Loucy (cell line): ENCODE results near the gene SCCPDH.

Source experiments
- H2AFZ ChIP-seq: fragments of 200-600 bp; sonication (generic); 2 replicates; pipeline ENCODE4 v1.6.0; 2016; ENCODE audit warnings: antibody characterized with exemption, mild to moderate bottlenecking, low read length, moderate library complexity
- H3F3A ChIP-seq: fragments of 200-600 bp; 2 replicates; pipeline ENCODE4 v1.6.0; 2016; ENCODE audit warnings: antibody characterized with exemption, low read depth, mild to moderate bottlenecking
- H3K27me3 ChIP-seq: fragments of 200-600 bp; sonication (generic); 2 replicates; pipeline ENCODE4 v1.6.1; 2014; ENCODE audit warnings: low read length, mild to moderate bottlenecking; ENCODE audit not compliant: insufficient read depth, poor library complexity, severe bottlenecking
- H3K36me3 ChIP-seq: fragments of 200-600 bp; sonication (generic); 2 replicates; pipeline ENCODE4 v1.6.1; 2016; ENCODE audit warnings: low read length; ENCODE audit not compliant: insufficient read depth
- H3K4me1 ChIP-seq: fragments of 200-600 bp; sonication (generic); 2 replicates; pipeline ENCODE4 v1.5.1; 2014; ENCODE audit warnings: low read length, mild to moderate bottlenecking; ENCODE audit not compliant: insufficient read depth, poor library complexity, severe bottlenecking
- H3K4me2 ChIP-seq: fragments of 200-600 bp; sonication (generic); 2 replicates; pipeline ENCODE4 v1.6.0; 2014; ENCODE audit warnings: antibody characterized with exemption, low read length, low read depth, mild to moderate bottlenecking; ENCODE audit not compliant: poor library complexity, severe bottlenecking
- H3K4me3 ChIP-seq: fragments of 200-600 bp; sonication (generic); 2 replicates; pipeline ENCODE4 v1.5.1; 2014; ENCODE audit warnings: low read length, mild to moderate bottlenecking, mixed read lengths; ENCODE audit not compliant: poor library complexity, severe bottlenecking
- H3K79me2 ChIP-seq: fragments of 200-600 bp; sonication (generic); 2 replicates; pipeline ENCODE4 v1.6.1; 2014; ENCODE audit warnings: low read length; ENCODE audit not compliant: insufficient read depth
- H3K9ac ChIP-seq: fragments of 200-600 bp; sonication (generic); 2 replicates; pipeline ENCODE4 v1.6.0; 2014; ENCODE audit warnings: mild to moderate bottlenecking, low read depth, low read length, moderate library complexity; ENCODE audit not compliant: poor library complexity, severe bottlenecking
- H3K9me2 ChIP-seq: fragments of 200-600 bp; sonication (generic); replicated peaks from 2 replicates; pipeline ENCODE4 v1.6.1; 2016; ENCODE audit warnings: low read depth, low read length, mixed read lengths
- H3K9me3 ChIP-seq: fragments of 200-600 bp; sonication (generic); 2 replicates; pipeline ENCODE4 v1.6.1; 2014; ENCODE audit warnings: mild to moderate bottlenecking, antibody characterized with exemption, low read length, low read depth; ENCODE audit not compliant: insufficient read depth
- H4K20me1 ChIP-seq: fragments of 200-600 bp; sonication (generic); 2 replicates; pipeline ENCODE4 v1.6.0; 2014; ENCODE audit warnings: antibody characterized with exemption, low read length, mild to moderate bottlenecking; ENCODE audit not compliant: insufficient read depth, poor library complexity, severe bottlenecking
- CTCF ChIP-seq: fragments of 200-600 bp; sonication (generic); conservative IDR thresholded peaks from 2 replicates; pipeline ENCODE4 v1.5.1; 2014; ENCODE audit warnings: mild to moderate bottlenecking, antibody characterized with exemption, low read length
- EZH2phosphoT487 ChIP-seq: fragments of 200-600 bp; IDR thresholded peaks from 2 replicates; pipeline ENCODE4 v1.6.1; 2018; ENCODE audit warnings: antibody characterized with exemption, mild to moderate bottlenecking, moderate library complexity, borderline replicate concordance

SCCPDH gene

GRCh38 chr1:246787781-246788513 is 63.7 kb downstream of the SCCPDH start:
- no peaks in the 10 kb centered on the region for H3K9me2 ChIP-seq
- no peak overlapping the region for H3K4me2 ChIP-seq
- H3K36me3 ChIP-seq, result no peaks in the 10 kb centered on the region
- H3K79me2 ChIP-seq, result no peaks in the 10 kb centered on the region
- H4K20me1 ChIP-seq, result no peaks in the 10 kb centered on the region
- no peak overlapping the region for H2AFZ ChIP-seq
- no peaks in the 10 kb centered on the region for H3K9me3 ChIP-seq
- H3F3A ChIP-seq, result 0 out of 2 replicates have a peak, but pooled peaks cover 2% of the 10 kb centered on the region
- TF ChIP-seq EZH2phosphoT487 (no peak), CTCF (no peak)
- H3K9ac ChIP-seq, result no peak overlapping the region
- no peak overlapping the region for H3K4me3 ChIP-seq
- no peaks in the 10 kb centered on the region for H3K27me3 ChIP-seq
- H3K4me1 ChIP-seq, result peaks cover 23% of the 10 kb centered on the region

GRCh38 chr1:246788895-246789338 is 64.7 kb downstream of the SCCPDH start:
- TF ChIP-seq CTCF, result no peak
- TF ChIP-seq EZH2phosphoT487, result no peak
- Histone ChIP-seq H3K79me2 (no peaks in the 10 kb centered on the region), H3K9me2 (no peaks in the 10 kb centered on the region), H3K4me2 (no peak overlapping the region), H2AFZ (no peak overlapping the region), H3K4me1 (peaks cover 20% of the 10 kb centered on the region), H3K9me3 (no peaks in the 10 kb centered on the region), H3K9ac (no peak overlapping the region), H3F3A (no peaks in the 10 kb centered on the region), H3K4me3 (no peak overlapping the region), H3K27me3 (no peaks in the 10 kb centered on the region), H4K20me1 (no peaks in the 10 kb centered on the region), H3K36me3 (no peaks in the 10 kb centered on the region)

GRCh38 chr1:246789454-246790339 is 65.5 kb downstream of the SCCPDH start:
- H3K9me2 ChIP-seq, result no peaks in the 10 kb centered on the region
- H3K27me3 ChIP-seq, result no peaks in the 10 kb centered on the region
- no peak overlapping the region for H3K9ac ChIP-seq
- H3F3A ChIP-seq, result no peaks in the 10 kb centered on the region
- H3K9me3 ChIP-seq, result no peaks in the 10 kb centered on the region
- no peaks in the 10 kb centered on the region for H3K36me3 ChIP-seq
- no peak for TF ChIP-seq CTCF
- no peak for TF ChIP-seq EZH2phosphoT487
- no peaks in the 10 kb centered on the region for H4K20me1 ChIP-seq
- no peak overlapping the region for H3K4me3 ChIP-seq
- H3K4me1 ChIP-seq, result peaks cover 12% of the 10 kb centered on the region
- no peak overlapping the region for H3K4me2 ChIP-seq
- no peaks in the 10 kb centered on the region for H3K79me2 ChIP-seq
- H2AFZ ChIP-seq, result no peak overlapping the region
